Measurements from ENCODE around the gene HOXD1.

DNA sequence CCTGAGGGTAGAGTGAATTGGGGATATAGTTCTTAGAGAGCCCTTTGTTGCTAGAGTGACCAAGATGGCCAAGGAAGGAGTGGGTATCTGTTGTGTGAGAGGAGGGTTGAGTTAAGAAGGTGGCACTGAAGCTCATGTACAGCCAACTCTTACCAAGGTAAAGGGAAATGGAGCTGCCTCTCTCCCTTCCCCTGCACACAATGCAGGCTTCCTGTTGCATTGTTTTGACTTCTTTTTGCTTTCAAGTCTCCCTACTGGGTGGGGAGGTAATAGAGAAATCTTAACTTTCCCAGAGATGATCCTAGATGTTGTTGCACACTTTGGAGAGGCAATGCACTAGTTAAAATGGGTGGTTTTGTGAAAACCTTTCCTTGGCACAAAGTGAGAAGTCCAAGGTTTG lies 23.8 kb downstream of the HOXD1 start:
- TF ChIP-seq, protein P1, sequence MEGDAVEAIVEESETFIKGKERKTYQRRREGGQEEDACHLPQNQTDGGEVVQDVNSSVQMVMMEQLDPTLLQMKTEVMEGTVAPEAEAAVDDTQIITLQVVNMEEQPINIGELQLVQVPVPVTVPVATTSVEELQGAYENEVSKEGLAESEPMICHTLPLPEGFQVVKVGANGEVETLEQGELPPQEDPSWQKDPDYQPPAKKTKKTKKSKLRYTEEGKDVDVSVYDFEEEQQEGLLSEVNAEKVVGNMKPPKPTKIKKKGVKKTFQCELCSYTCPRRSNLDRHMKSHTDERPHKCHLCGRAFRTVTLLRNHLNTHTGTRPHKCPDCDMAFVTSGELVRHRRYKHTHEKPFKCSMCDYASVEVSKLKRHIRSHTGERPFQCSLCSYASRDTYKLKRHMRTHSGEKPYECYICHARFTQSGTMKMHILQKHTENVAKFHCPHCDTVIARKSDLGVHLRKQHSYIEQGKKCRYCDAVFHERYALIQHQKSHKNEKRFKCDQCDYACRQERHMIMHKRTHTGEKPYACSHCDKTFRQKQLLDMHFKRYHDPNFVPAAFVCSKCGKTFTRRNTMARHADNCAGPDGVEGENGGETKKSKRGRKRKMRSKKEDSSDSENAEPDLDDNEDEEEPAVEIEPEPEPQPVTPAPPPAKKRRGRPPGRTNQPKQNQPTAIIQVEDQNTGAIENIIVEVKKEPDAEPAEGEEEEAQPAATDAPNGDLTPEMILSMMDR (conservative IDR thresholded peaks at IDR 0.05; ENCODE audit: low read depth, low read length), result no peak
- TF ChIP-seq SMC3 (IDR thresholded peaks at IDR 0.05; ENCODE audit: low read depth, low read length), result no peak
- no peak for TF ChIP-seq POLR2A (IDR thresholded peaks at IDR 0.05; ENCODE audit: low read depth, low read length)
- no peak for TF ChIP-seq MAFK (IDR thresholded peaks at IDR 0.05; ENCODE audit: low read depth, low read length)

Data from IMR-90 (cell line).